Sigmoid colon (tissue), 7 donors: ENCODE results near the gene PATJ. TPM values are rescaled to one million over a fixed set of nuclear protein-coding genes. Genes with fewer than 3 reads are reported as not detected.

ENCODE experiments used
- DNase-seq: peaks from one replicate; pipeline ENCODE4 v3.0.0-alpha.2; 2019
- H3K27ac ChIP-seq, 4 donors: fragments of 200-600 bp; sonication (generic); one replicate each; pipeline ENCODE4 v1.5.1; 2016 to 2019; ENCODE audit warnings: mild to moderate bottlenecking in 1 of 4
- H3K27me3 ChIP-seq, 3 donors: fragments of 200-600 bp; sonication (generic); one replicate each; pipeline ENCODE4 v1.5.1; 2019; ENCODE audit warnings: mild to moderate bottlenecking in 1 of 3
- H3K36me3 ChIP-seq, 4 donors: fragments of 200-600 bp; sonication (generic); one replicate each; pipeline ENCODE4 v1.5.1; 2016 to 2019
- H3K4me1 ChIP-seq, 4 donors: fragments of 200-600 bp; sonication (generic); one replicate each; pipeline ENCODE4 v1.5.1; 2017 to 2019
- H3K4me3 ChIP-seq, 4 donors: fragments of 200-600 bp; sonication (generic); one replicate each; pipeline ENCODE4 v1.5.1; 2017 to 2019; ENCODE audit warnings: mild to moderate bottlenecking in 2 of 4, moderate library complexity in 1 of 4
- H3K9me3 ChIP-seq, 4 donors: fragments of 200-600 bp in 3 of 4; sonication (generic) in 3 of 4; one replicate each; pipeline versions ENCODE4 v1.5.1 to v1.6.1; 2013 to 2019
- CTCF ChIP-seq, 4 experiments: fragments of 450-650 bp in 3 of 4; fragments of 200-600 bp in 1 of 4; IDR thresholded peaks; one replicate each; pipeline ENCODE4 v1.5.1; 2016 to 2019; ENCODE audit warnings: antibody characterized with exemption in 4 of 4, mild to moderate bottlenecking in 3 of 4, moderate library complexity in 2 of 4
- EP300 ChIP-seq, 4 donors: sonication (generic); formaldehyde crosslinking; IDR thresholded peaks; one replicate each; pipeline ENCODE4 v1.6.1; 2017; ENCODE audit warnings: antibody characterized with exemption in 4 of 4
- POLR2A ChIP-seq, 2 donors: fragments of 450-650 bp; IDR thresholded peaks; one replicate each; pipeline ENCODE4 v1.6.1; 2016; ENCODE audit warnings: antibody characterized with exemption in 2 of 2, mild to moderate bottlenecking in 2 of 2, moderate library complexity in 2 of 2
- POLR2AphosphoS5 ChIP-seq, 4 donors: sonication (generic); formaldehyde crosslinking; IDR thresholded peaks; one replicate each; pipeline ENCODE4 v1.6.1; 2017; ENCODE audit warnings: antibody characterized with exemption in 4 of 4
- WGBS, 2 donors: extraction: QIAGEN DNeasy Blood & Tissue Kit; methylation state at CpG; one replicate each; pipeline ENCODE4 v1.1.7; 2013; 5-methylcytosine and 5-hydroxymethylcytosine counted together
- intact Hi-C: fragments of 100-400 bp; cut with DNase I; formaldehyde crosslinking; loops from one replicate; pipeline ENCODE4 v1.15.1; 2023
- polyA plus RNA-seq, 3 donors: library from polyadenylated mRNA; stranded (reverse); fragments of 200-250 nt; gene quantifications; one replicate each; pipeline ENCODE4 v1.2.3, GENCODE V29; 2013
- total RNA-seq, 4 donors: library from RNA; depleted of rRNA; stranded (reverse); fragments of >200 nt; gene quantifications; one replicate each; pipeline ENCODE4 v1.1.0, GENCODE V29; 2016
- donor health status: healthy with polysubstance abuse.
- donor health status: Bipolar disorder and iron deficiency.
- donor health status: healthy.

The PATJ gene
- total and polyA plus RNA-seq, 7 donors: 10.2 to 33.2 (median 21.3) TPM

GRCh38 chr1:61851849-61852669, 109.8 kb downstream of the PATJ start:
- peaks cover 0 to 8% (median 7%) of the 10 kb centered on the region in 4 donors for H3K4me1 ChIP-seq
- no peak overlapping the region for H3K27ac ChIP-seq
- no peaks in the 10 kb centered on the region for H3K9me3 ChIP-seq
- H3K4me3 ChIP-seq: no peak overlapping the region
- H3K27me3 ChIP-seq: no peaks in the 10 kb centered on the region
- DNase-seq: no peak
- TF ChIP-seq CTCF (IDR thresholded peaks at IDR 0.05) (peak in 3 of 4 experiments; percentile 50 to 61 (median 54)), POLR2AphosphoS5 (IDR thresholded peaks at IDR 0.05) (no peak)
- intact Hi-C loops: loop anchor here (5.0 kb wide), 4 partner anchors 110 to 880 kb away; partner anchors contain the start of gene PATJ
- WGBS, 2 donors: 75 to 82% methylated on average over 6 of the region's 6 CpGs
- H3K36me3 ChIP-seq: peaks cover 0 to 13% (median 0%) of the 10 kb centered on the region in 4 donors

- Histone ChIP-seq H3K4me1 (peaks cover 0 to 2% (median under 1%) of the 10 kb centered on the region in 4 donors), H3K27me3 (no peaks in the 10 kb centered on the region), H3K4me3 (no peak overlapping the region), H3K9me3 (no peaks in the 10 kb centered on the region), H3K27ac (no peak overlapping the region), H3K36me3 (peaks cover 0 to 17% (median 0%) of the 10 kb centered on the region in 4 donors)
- DNase-seq: no peak
- intact Hi-C loops: loop anchor here (5.0 kb wide), 4 partner anchors 110 to 880 kb away; partner anchors contain the start of gene PATJ
- 66 to 76% methylated on average over 2 of the region's 2 CpGs for WGBS, 2 donors
- TF ChIP-seq CTCF (IDR thresholded peaks at IDR 0.05): no peak
- no peak for TF ChIP-seq POLR2AphosphoS5 (IDR thresholded peaks at IDR 0.05)
- TF ChIP-seq EP300 (IDR thresholded peaks at IDR 0.05): no peak
- TF ChIP-seq POLR2A (IDR thresholded peaks at IDR 0.05): no peak
Observed at GRCh38 chr1:61852670-61853015, 110.4 kb downstream of the PATJ start.

- Histone ChIP-seq H3K27ac (no peak overlapping the region), H3K27me3 (no peaks in the 10 kb centered on the region), H3K4me1 (no peaks in the 10 kb centered on the region), H3K9me3 (no peaks in the 10 kb centered on the region), H3K4me3 (no peak overlapping the region), H3K36me3 (peaks cover 0 to 17% (median 3%) of the 10 kb centered on the region in 4 donors)
- DNase-seq: no peak
- 51 to 81% methylated on average over 3 of the region's 3 CpGs for WGBS, 2 donors
- intact Hi-C loops: loop anchor here (5.0 kb wide), 4 partner anchors 111 to 881 kb away; partner anchors contain the start of gene PATJ
- TF ChIP-seq POLR2AphosphoS5 (IDR thresholded peaks at IDR 0.05) (no peak), POLR2A (IDR thresholded peaks at IDR 0.05) (no peak), EP300 (IDR thresholded peaks at IDR 0.05) (no peak), CTCF (IDR thresholded peaks at IDR 0.05) (no peak)
Observed at GRCh38 chr1:61853583-61853982, 111.3 kb downstream of the PATJ start.

GRCh38 chr1:61864489-61864888, 122.2 kb downstream of the PATJ start:
- TF ChIP-seq CTCF (IDR thresholded peaks at IDR 0.05): no peak
- no peak for TF ChIP-seq POLR2AphosphoS5 (IDR thresholded peaks at IDR 0.05)
- TF ChIP-seq EP300 (IDR thresholded peaks at IDR 0.05): no peak
- no peak for TF ChIP-seq POLR2A (IDR thresholded peaks at IDR 0.05)
- 86 to 87% methylated on average over 7 of the region's 7 CpGs for WGBS, 2 donors
- Histone ChIP-seq H3K9me3 (no peaks in the 10 kb centered on the region), H3K36me3 (peaks cover 0 to 31% (median 0%) of the 10 kb centered on the region in 4 donors), H3K27ac (no peak overlapping the region), H3K4me1 (no peaks in the 10 kb centered on the region), H3K4me3 (no peak overlapping the region), H3K27me3 (no peaks in the 10 kb centered on the region)
- no peak for DNase-seq
- intact Hi-C loops: no loop called here
